ENCODE measurements around the gene LRRK1. TPM values are rescaled to one million over a fixed set of nuclear protein-coding genes. Genes with fewer than 3 reads are reported as not detected.

The LRRK1 gene
- total RNA-seq, 6 experiments from 2014 or later = 0.93 to 3.6 (median 2.5) TPM

DNA sequence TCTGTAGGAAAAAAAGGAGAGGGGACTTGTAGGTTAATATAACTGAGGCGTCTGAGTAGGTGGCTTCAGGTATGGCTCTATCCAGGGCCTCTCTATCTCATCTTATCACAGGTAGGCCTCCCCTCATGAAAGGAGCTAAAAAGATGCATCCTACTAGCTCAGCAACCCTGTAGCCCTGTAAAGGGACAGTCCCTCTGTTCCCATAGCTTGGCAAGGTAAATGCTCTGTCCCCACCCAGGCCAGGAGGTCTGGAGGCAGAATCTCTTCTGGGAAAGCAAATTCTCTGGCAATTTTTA is 197.5 kb downstream of the LRRK1 start:
- H3K9me3 ChIP-seq = no peaks in the 10 kb centered on the region
- H3K4me3 ChIP-seq = no peak overlapping the region
- no peaks in the 10 kb centered on the region for H3K4me1 ChIP-seq
- DNase-seq = no peak
- WGBS (ENCODE audit: insufficient coverage, low coverage, low lambda C conversion rate, missing lambda C conversion rate) = no CpG with 5 or more reads among the region's 1 CpG
- no peaks in the 10 kb centered on the region for H3K36me3 ChIP-seq
- no peaks in the 10 kb centered on the region for H3K27me3 ChIP-seq
- TF ChIP-seq POLR2A (IDR thresholded peaks at IDR 0.05) = no peak
- TF ChIP-seq, protein P1, sequence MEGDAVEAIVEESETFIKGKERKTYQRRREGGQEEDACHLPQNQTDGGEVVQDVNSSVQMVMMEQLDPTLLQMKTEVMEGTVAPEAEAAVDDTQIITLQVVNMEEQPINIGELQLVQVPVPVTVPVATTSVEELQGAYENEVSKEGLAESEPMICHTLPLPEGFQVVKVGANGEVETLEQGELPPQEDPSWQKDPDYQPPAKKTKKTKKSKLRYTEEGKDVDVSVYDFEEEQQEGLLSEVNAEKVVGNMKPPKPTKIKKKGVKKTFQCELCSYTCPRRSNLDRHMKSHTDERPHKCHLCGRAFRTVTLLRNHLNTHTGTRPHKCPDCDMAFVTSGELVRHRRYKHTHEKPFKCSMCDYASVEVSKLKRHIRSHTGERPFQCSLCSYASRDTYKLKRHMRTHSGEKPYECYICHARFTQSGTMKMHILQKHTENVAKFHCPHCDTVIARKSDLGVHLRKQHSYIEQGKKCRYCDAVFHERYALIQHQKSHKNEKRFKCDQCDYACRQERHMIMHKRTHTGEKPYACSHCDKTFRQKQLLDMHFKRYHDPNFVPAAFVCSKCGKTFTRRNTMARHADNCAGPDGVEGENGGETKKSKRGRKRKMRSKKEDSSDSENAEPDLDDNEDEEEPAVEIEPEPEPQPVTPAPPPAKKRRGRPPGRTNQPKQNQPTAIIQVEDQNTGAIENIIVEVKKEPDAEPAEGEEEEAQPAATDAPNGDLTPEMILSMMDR (IDR thresholded peaks at IDR 0.05) = no peak
- intact Hi-C loops (cut with DNase I) = no loop called here
- ATAC-seq = no peak
- H3K27ac ChIP-seq = no peak overlapping the region

DNA sequence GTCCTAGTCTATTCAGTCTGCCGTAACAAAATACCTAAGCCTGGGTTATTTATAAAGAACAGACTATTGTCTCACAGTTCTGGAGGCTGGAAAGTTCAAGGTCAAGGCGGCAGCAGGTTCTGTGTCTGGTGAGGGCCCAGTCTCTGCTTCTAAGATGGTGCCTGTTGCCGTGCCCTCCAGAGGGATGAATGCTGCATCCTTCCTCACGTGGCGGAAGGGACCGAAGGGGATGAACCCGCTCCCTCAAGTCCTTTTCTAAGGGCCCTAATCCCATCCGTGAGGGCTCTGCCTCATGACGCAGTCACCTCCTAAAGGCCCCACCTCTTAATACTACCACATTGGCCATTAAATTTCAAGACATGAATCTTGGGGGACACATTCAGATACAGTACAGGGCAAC is 199.0 kb downstream of the LRRK1 start:
- H3K4me1 ChIP-seq = no peaks in the 10 kb centered on the region
- DNase-seq (no peak), ATAC-seq (no peak)
- no peak overlapping the region for H3K4me3 ChIP-seq
- no peaks in the 10 kb centered on the region for H3K9me3 ChIP-seq
- no peak overlapping the region for H3K27ac ChIP-seq
- no peak for TF ChIP-seq POLR2A (IDR thresholded peaks at IDR 0.05)
- TF ChIP-seq, protein P1 (IDR thresholded peaks at IDR 0.05) = no peak
- intact Hi-C loops (cut with DNase I) = no loop called here
- 100% methylated on average over 2 of the region's 9 CpGs for WGBS (ENCODE audit: insufficient coverage, low coverage, low lambda C conversion rate, missing lambda C conversion rate)
- no peaks in the 10 kb centered on the region for H3K27me3 ChIP-seq
- no peaks in the 10 kb centered on the region for H3K36me3 ChIP-seq

DNA sequence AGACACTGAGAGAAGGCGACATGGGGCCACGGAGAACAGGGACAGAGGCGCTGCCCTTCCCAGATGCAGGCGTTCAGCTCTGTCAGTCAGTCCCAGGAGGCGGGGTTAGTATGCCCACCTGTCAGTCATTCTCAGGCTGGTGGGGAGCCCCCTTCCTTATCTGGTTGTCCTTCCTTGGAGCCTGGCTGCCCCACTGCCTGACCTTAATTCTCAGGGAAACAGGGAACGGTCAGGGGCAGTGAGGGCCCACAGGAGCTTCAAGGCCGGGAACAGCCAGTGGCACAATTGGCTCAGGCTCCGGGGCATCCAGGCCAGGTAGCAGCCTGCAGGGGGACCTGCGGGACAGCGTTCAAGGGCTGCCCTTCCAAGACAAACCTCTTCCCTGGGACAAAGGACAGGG is 199.5 kb downstream of the LRRK1 start:
- no peaks in the 10 kb centered on the region for H3K36me3 ChIP-seq
- intact Hi-C loops (cut with DNase I) = no loop called here
- DNase-seq = no peak
- no peak for ATAC-seq
- TF ChIP-seq, protein P1 (IDR thresholded peaks at IDR 0.05) = no peak
- TF ChIP-seq POLR2A (IDR thresholded peaks at IDR 0.05) = no peak
- H3K4me3 ChIP-seq = no peak overlapping the region
- no peak overlapping the region for H3K27ac ChIP-seq
- no peaks in the 10 kb centered on the region for H3K4me1 ChIP-seq
- 82% methylated on average over 2 of the region's 10 CpGs for WGBS (ENCODE audit: insufficient coverage, low coverage, low lambda C conversion rate, missing lambda C conversion rate)
- no peaks in the 10 kb centered on the region for H3K27me3 ChIP-seq
- no peaks in the 10 kb centered on the region for H3K9me3 ChIP-seq

DNA sequence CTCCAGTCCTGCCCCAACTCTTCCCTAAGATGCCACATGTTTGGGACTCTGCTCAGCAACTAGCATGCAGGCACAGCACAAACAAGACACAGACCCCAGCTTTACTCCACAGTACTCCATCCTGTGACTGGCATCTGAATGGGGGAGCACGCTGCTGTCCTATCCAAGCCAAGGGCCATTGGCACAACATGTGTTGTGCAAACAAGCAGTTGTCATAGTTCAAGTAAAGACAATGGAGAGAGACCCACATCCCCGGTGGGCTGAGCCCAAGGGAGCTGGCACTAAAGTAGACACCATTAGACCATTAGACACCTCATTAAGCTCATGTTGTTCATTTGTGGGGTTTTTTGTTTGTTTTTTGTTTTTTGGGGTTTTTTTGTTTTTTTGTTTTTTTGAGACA is 200.0 kb downstream of the LRRK1 start:
- H3K4me3 ChIP-seq = no peak overlapping the region
- no peak overlapping the region for H3K27ac ChIP-seq
- intact Hi-C loops (cut with DNase I) = no loop called here
- no peaks in the 10 kb centered on the region for H3K4me1 ChIP-seq
- H3K9me3 ChIP-seq = no peaks in the 10 kb centered on the region
- H3K36me3 ChIP-seq = no peaks in the 10 kb centered on the region
- 91% methylated on average over 2 of the region's 2 CpGs for WGBS (ENCODE audit: insufficient coverage, low coverage, low lambda C conversion rate, missing lambda C conversion rate)
- ATAC-seq (no peak), DNase-seq (no peak)
- H3K27me3 ChIP-seq = no peaks in the 10 kb centered on the region
- TF ChIP-seq POLR2A (IDR thresholded peaks at IDR 0.05) = no peak
- TF ChIP-seq, protein P1 (IDR thresholded peaks at IDR 0.05) = no peak

Other genes starting within 250 kb of the LRRK1 start
- 1 to 10 TPM; 1.6 to 7.8 (median 4.2) TPM for gene ALDH1A3, start 39.5 kb upstream of the LRRK1 start, total RNA-seq